ELF-1 (cell line): ENCODE results near the gene CNOT8.
"Not testable (repeated sequence)": the region's sequence is repeated elsewhere in the genome, so short reads cannot be mapped to it uniquely, and the experiment has no call there.

Experiments
- DNase-seq: peaks from one replicate; pipeline ENCODE4 v3.0.0-alpha.2; 2016; ENCODE audit warnings: low read depth, low spot score

Gene CNOT8

GRCh38 chr5:154863291-154864080, 5.1 kb downstream of the CNOT8 start:
- no peak for DNase-seq

GRCh38 chr5:154865466-154866184, 7.2 kb downstream of the CNOT8 start:
- DNase-seq = no peak

GRCh38 chr5:154866841-154867240, 8.4 kb downstream of the CNOT8 start:
- no peak for DNase-seq

GRCh38 chr5:154868702-154869101, 10.3 kb downstream of the CNOT8 start:
- peak; percentile 75 for DNase-seq

GRCh38 chr5:154871734-154872133, 13.3 kb downstream of the CNOT8 start:
- no peak for DNase-seq

GRCh38 chr5:154873791-154874331, 15.4 kb downstream of the CNOT8 start:
- DNase-seq = no peak

GRCh38 chr5:154878642-154879335, 20.4 kb downstream of the CNOT8 start:
- no peak for DNase-seq

GRCh38 chr5:154881986-154882385, 23.6 kb downstream of the CNOT8 start:
- DNase-seq = no peak

- peak; percentile 47 for DNase-seq
Observed at GRCh38 chr5:154884424-154884823, 26.0 kb downstream of the CNOT8 start.

GRCh38 chr5:154885439-154885838, 27.0 kb downstream of the CNOT8 start:
- no peak for DNase-seq

- no peak for DNase-seq
Observed at GRCh38 chr5:154892369-154892771, 33.9 kb downstream of the CNOT8 start.

- no peak for DNase-seq
Observed at GRCh38 chr5:154893381-154893780, 35.0 kb downstream of the CNOT8 start.

GRCh38 chr5:154895606-154896561, 37.5 kb downstream of the CNOT8 start:
- no peak for DNase-seq

- DNase-seq = no peak
Observed at GRCh38 chr5:154896562-154897165, 38.2 kb downstream of the CNOT8 start.

- DNase-seq = no peak
Observed at GRCh38 chr5:154898210-154898609, 39.8 kb downstream of the CNOT8 start.

- DNase-seq = no peak
Observed at GRCh38 chr5:154899151-154899816, 40.9 kb downstream of the CNOT8 start.

GRCh38 chr5:154900066-154900465, 41.6 kb downstream of the CNOT8 start:
- DNase-seq = no peak

GRCh38 chr5:154901276-154901675, 42.8 kb downstream of the CNOT8 start:
- no peak for DNase-seq

- no peak for DNase-seq
Observed at GRCh38 chr5:154901913-154902312, 43.5 kb downstream of the CNOT8 start.

- DNase-seq = not testable (repeated sequence)
Observed at GRCh38 chr5:154905601-154906000, 47.2 kb downstream of the CNOT8 start.
